NCI-H2196 (cell line): ENCODE results near the gene ASMTL.

Experiments
- DNase-seq: peaks from one replicate; lab custom pipeline; 2025; ENCODE audit not compliant: unreplicated experiment; lab: John Stamatoyannopoulos, UW

The ASMTL gene

DNA sequence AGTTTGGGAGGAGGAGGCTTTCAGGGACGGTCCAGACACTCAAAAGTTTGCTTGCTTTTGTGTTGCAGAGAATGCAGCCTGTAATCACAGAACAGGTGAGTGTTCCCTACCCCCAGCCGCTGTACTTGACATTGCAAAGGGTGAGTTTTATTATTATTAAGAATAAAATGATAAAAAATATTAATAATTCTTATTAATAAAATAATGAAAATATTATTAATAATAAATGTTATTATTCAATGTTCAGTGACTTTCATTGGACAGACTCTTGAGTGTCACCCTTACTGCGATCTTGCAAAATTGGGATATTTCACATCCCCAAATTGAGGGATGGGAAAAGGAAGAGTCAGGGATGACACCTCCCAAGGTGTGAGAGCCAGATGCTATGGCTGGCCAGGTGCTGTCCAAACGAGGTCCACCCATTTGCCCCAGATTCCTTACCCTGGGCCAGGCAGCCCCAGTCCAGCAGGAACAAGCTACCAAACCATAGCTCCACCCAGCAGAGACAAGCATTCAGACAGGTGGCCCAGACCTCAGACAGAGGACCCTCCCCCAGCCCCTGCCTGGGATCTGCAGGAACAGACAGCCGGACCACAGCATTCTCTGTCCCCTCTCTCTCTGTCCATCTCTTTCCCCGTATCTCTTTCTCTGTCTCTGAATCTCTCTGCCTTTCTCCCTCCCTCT lies 93.8 kb downstream of the ASMTL start:
- DNase-seq = no peak

DNA sequence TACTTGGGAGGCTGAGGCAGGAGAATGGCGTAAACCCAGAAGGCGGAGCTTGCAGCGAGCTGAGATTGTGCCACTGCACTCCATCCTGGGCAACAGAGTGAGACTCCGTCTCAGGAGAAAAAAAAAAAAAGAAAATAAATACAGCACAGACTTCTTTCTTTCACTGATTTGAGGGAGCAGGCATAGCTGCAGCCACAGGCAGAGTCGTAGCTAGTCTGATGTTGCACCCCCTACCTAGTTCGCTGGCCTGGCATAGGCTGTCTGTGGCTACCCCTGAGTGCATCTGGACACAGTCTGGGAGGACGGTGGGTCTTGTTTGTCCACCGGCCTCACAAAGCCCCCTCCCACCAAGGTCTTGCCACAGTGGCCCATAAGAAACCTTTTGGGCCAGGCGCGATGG lies 94.7 kb downstream of the ASMTL start:
- no peak for DNase-seq

DNA sequence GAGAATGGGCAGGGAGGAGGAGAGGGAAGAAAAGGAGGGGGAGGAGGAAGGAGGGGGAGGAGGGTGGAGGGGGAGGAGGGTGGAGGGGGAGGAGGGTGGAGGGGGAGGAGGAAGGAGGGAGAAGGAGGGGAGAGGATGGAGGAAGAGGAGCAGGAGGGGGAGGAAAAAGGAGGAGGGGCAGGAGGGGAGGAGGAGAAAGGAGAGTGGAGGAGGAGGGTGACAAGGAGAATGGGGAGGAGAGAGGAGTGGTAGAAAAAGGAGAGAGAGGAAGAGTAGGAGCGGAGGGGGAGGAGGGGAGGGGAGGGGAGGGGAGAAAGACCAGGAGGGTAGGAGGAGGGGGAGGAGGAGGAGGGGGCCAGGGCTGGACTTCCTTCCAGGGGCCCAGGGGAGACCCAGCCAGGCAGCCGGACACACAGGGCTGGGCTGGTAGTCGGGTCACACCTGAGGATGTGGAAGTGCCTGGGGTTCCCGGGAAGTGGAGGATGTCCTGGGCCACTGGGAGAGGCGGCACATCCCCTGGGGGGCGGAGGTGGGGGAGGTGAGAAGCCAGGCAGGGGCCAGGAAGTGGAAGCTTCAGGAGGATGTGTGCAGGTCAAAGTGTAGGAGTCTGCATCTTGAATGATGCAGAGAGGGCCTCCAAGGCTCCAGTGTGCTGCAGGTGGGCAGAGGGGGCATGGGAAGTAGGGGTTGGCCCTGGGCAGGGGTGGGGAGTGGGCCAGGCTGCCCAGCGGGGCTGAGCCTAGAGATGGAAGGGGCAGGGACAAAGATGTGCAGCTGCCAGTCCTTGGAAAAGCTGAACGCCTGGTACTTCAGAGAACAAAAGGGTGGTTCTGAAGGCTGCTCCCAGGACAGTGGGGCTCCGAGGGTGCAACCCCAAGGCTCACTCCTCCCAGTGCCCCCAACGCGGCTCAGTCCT lies 97.3 kb downstream of the ASMTL start:
- no peak for DNase-seq

DNA sequence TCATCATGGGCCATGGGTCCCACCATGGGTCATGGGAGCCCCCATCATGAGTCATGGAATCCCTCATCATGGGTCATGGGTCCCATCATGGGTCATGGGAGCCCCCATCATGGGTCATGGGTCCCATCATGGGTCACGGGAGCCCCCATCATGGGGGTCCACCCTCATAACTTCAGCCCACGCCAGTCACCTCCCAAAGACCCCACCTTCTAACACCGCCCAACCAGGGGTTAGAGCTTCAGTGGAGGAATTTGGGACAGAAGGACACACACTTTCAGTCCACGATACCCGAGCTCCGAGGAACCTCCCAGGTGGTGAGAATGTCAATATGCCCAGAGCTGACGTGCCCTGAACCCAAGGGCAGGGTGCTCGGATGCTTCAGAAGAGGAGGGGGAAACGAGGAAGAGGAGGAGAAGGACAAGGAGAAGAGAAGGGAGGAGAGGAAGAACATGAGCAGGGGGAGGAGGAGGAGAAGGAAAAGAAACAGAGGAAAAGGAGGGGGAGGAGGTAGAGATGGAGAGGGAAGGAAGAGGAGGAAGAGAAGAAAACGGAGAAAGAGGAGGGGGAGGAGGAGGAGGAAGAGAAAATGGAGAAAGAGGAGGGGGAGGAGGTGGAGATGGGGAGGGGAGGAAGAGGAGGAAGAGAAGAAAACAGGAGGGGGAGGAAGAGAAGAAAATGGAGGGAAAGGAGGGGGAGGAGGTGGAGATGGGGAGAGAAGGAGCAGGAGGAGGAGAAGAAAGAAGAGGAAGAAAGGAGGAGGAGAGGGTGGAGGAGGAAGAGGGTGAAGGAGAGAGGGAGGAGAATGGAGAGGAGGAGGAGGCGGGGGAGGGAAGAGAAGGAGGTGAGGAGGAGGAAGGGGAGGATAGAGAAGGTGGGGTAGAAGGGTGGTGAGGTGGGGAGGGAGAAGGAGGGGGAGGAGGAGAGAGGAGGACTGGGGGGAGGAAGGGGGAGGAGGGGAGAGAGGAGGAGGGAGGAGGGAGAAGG lies 98.4 kb downstream of the ASMTL start:
- DNase-seq = no peak
